HFFc6 (cell line): ENCODE data around the gene USP35. TPM values are rescaled to one million over a fixed set of nuclear protein-coding genes. Genes with fewer than 3 reads are reported as not detected.

Experiments used
- DNase-seq: peaks from one replicate; pipeline ENCODE4 v3.0.0-alpha.2; 2018
- H3K27ac Mint-ChIP-seq: 2 replicates; pipeline ENCODE4 v1.8.0; 2020; ENCODE audit warnings: mild to moderate bottlenecking, mixed read lengths
- H3K27me3 Mint-ChIP-seq: 2 replicates; pipeline ENCODE4 v1.8.0; 2021; ENCODE audit warnings: mild to moderate bottlenecking, moderate library complexity, mixed read lengths; ENCODE audit not compliant: insufficient read depth
- H3K36me3 Mint-ChIP-seq: 2 replicates; pipeline ENCODE4 v1.8.0; 2021; ENCODE audit warnings: low read depth, mixed read lengths
- H3K4me1 Mint-ChIP-seq: 2 replicates; pipeline ENCODE4 v1.8.0; 2020; ENCODE audit warnings: low read depth, mixed read lengths
- H3K4me3 Mint-ChIP-seq: 2 replicates; pipeline ENCODE4 v1.8.0; 2020; ENCODE audit warnings: mild to moderate bottlenecking, moderate library complexity, mixed read lengths
- H3K9me3 Mint-ChIP-seq: 2 replicates; pipeline ENCODE4 v1.8.0; 2020; ENCODE audit warnings: mild to moderate bottlenecking, mixed read lengths
- total RNA-seq, 6 experiments: library from RNA; stranded (reverse); fragmentation: NEBNext Ultra II Directional; extraction: Animal tissue kit (Norgen Biotek cat#: 25700); gene quantifications; 2 replicates in 1 of 6; 3 replicates in 5 of 6; pipeline ENCODE4 v1.2.3, GENCODE V29; 2021
- TF ChIP-seq, protein P1 (sequence below): fragments of 200-600 bp; sonication (generic); IDR thresholded peaks from 2 replicates; pipeline ENCODE4 v1.5.0; 2021; ENCODE audit warnings: antibody characterized with exemption, mild to moderate bottlenecking

USP35 gene
- total RNA-seq, 6 experiments from 2014 or later: 8.5 to 10.6 (median 9.0) TPM

- Mint-ChIP-seq H3K36me3 (peaks cover 6% of the 10 kb centered on the region; the same call in 1 of the 2 replicates), H3K9me3 (no peaks in the 10 kb centered on the region), H3K27ac (no peak overlapping the region), H3K4me3 (no peak overlapping the region), H3K27me3 (no peaks in the 10 kb centered on the region; the same call in 1 of the 2 replicates), H3K4me1 (peaks cover 44% of the 10 kb centered on the region)
- no peak for DNase-seq
- TF ChIP-seq, protein P1, sequence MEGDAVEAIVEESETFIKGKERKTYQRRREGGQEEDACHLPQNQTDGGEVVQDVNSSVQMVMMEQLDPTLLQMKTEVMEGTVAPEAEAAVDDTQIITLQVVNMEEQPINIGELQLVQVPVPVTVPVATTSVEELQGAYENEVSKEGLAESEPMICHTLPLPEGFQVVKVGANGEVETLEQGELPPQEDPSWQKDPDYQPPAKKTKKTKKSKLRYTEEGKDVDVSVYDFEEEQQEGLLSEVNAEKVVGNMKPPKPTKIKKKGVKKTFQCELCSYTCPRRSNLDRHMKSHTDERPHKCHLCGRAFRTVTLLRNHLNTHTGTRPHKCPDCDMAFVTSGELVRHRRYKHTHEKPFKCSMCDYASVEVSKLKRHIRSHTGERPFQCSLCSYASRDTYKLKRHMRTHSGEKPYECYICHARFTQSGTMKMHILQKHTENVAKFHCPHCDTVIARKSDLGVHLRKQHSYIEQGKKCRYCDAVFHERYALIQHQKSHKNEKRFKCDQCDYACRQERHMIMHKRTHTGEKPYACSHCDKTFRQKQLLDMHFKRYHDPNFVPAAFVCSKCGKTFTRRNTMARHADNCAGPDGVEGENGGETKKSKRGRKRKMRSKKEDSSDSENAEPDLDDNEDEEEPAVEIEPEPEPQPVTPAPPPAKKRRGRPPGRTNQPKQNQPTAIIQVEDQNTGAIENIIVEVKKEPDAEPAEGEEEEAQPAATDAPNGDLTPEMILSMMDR: no peak
Measured at GRCh38 chr11:78194490-78194889, 5.8 kb downstream of the USP35 start.

- H3K9me3 Mint-ChIP-seq: no peaks in the 10 kb centered on the region
- no peaks in the 10 kb centered on the region; the same call in 1 of the 2 replicates for H3K27me3 Mint-ChIP-seq
- peaks cover 29% of the 10 kb centered on the region for H3K4me1 Mint-ChIP-seq
- TF ChIP-seq, protein P1: no peak
- DNase-seq: no peak
- peaks cover 6% of the 10 kb centered on the region; the same call in 1 of the 2 replicates for H3K36me3 Mint-ChIP-seq
- H3K27ac Mint-ChIP-seq: no peak overlapping the region
- H3K4me3 Mint-ChIP-seq: no peak overlapping the region
Measured at GRCh38 chr11:78195917-78196560, 7.3 kb downstream of the USP35 start.

GRCh38 chr11:78196661-78197091, 8.0 kb downstream of the USP35 start:
- H3K4me3 Mint-ChIP-seq: no peak overlapping the region
- peaks cover 24% of the 10 kb centered on the region for H3K4me1 Mint-ChIP-seq
- no peak overlapping the region for H3K27ac Mint-ChIP-seq
- TF ChIP-seq, protein P1: no peak
- H3K9me3 Mint-ChIP-seq: no peaks in the 10 kb centered on the region
- H3K36me3 Mint-ChIP-seq: peaks cover 13% of the 10 kb centered on the region; the same call in 1 of the 2 replicates
- H3K27me3 Mint-ChIP-seq: no peaks in the 10 kb centered on the region; the same call in 1 of the 2 replicates
- no peak for DNase-seq

DNA sequence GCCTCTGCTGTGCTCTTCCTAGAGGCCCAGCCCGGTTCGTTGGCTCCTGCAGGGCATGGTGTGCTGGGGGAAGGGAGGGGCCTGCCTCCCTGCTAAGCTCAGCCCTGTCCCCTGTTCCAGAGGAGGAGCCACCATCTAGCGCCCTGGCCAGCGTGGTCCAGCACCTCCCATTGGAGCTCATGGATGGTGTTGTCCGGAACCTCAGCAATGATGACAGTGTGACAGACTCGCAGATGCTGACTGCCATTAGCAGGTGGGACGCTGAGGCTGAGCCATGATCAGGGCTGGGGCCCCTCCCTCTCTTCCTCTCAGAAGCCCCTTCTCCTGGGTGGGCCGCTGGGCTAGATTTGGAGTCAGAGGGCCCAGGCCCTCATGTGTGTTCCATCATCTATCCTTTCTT, 9.1 kb downstream of the USP35 start:
- no peak for DNase-seq
- H3K4me1 Mint-ChIP-seq: peaks cover 15% of the 10 kb centered on the region
- peaks cover 15% of the 10 kb centered on the region for H3K36me3 Mint-ChIP-seq
- no peak overlapping the region for H3K27ac Mint-ChIP-seq
- no peaks in the 10 kb centered on the region for H3K9me3 Mint-ChIP-seq
- no peaks in the 10 kb centered on the region; the same call in 1 of the 2 replicates for H3K27me3 Mint-ChIP-seq
- no peak overlapping the region for H3K4me3 Mint-ChIP-seq
- TF ChIP-seq, protein P1: no peak

- peaks cover 8% of the 10 kb centered on the region for H3K4me1 Mint-ChIP-seq
Measured at GRCh38 chr11:78199015-78199652, 10.4 kb downstream of the USP35 start.

More at GRCh38 chr11:78199015-78199652, 10.4 kb downstream of the USP35 start:
- Mint-ChIP-seq H3K27me3 (no peaks in the 10 kb centered on the region; the same call in 1 of the 2 replicates), H3K36me3 (peaks cover 15% of the 10 kb centered on the region), H3K4me3 (no peak overlapping the region), H3K27ac (no peak overlapping the region), H3K9me3 (no peaks in the 10 kb centered on the region)
- TF ChIP-seq, protein P1: no peak
- no peak for DNase-seq
